SK-N-SH (cell line): Measurements from ENCODE around the gene PCYT1B. TPM values are rescaled to one million over a fixed set of nuclear protein-coding genes. Genes with fewer than 3 reads are reported as not detected.

Experiments
- CTCF ChIA-PET: fragments of 300-600, 350-600 bp; formaldehyde crosslinking; extraction: SDS; loops from one replicate; lab custom pipeline; 2021; lab: Yijun Ruan, JAX
- POLR2A ChIA-PET: fragments of 350-600 bp; sonication (Branson Sonifier 250); formaldehyde crosslinking; extraction: SDS; loops from one replicate; lab custom pipeline; 2020; ENCODE audit warnings: antibody characterized with exemption, inconsistent platforms; lab: Yijun Ruan, JAX
- DNase-seq: peaks from one replicate; pipeline ENCODE4 v3.0.0; 2012
- H2AFZ ChIP-seq: fragments of 200-600 bp; sonication (generic); 2 replicates; pipeline ENCODE4 v1.8.1; 2016; ENCODE audit warnings: antibody characterized with exemption, mild to moderate bottlenecking, low read depth
- H3F3A ChIP-seq: fragments of 200-600 bp; sonication (generic); replicated peaks from 2 replicates; pipeline ENCODE3; 2016; ENCODE audit warnings: antibody characterized with exemption, mild to moderate bottlenecking; ENCODE audit not compliant: insufficient read depth
- H3K27ac ChIP-seq, 2 experiments: fragments of 200-500 bp in 1 of 2; fragments of 200-600 bp in 1 of 2; sonication (Bioruptor generic) in 1 of 2; sonication (generic), shearing (Covaris generic) in 1 of 2; 2 replicates each; pipeline versions ENCODE4 v1.5.1 to v1.6.1; 2014 to 2016; ENCODE audit warnings: low read depth in 2 of 2, inconsistent platforms in 1 of 2, low read length in 1 of 2, mild to moderate bottlenecking in 1 of 2, mixed read lengths in 1 of 2
- H3K27me3 ChIP-seq: fragments of 200-600 bp; sonication (generic), shearing (Covaris generic); 2 replicates; pipeline ENCODE4 v1.6.1; 2016; ENCODE audit warnings: mixed run types; ENCODE audit not compliant: insufficient read depth
- H3K36me3 ChIP-seq, 2 experiments: fragments of 200-500 bp in 1 of 2; fragments of 200-600 bp in 1 of 2; sonication (Bioruptor generic) in 1 of 2; sonication (generic) in 1 of 2; replicated peaks in 1 of 2; 2 replicates each; pipeline versions ENCODE3 to v1.5.1; 2014 to 2016; ENCODE audit warnings: low read length in 1 of 2, mild to moderate bottlenecking in 1 of 2; ENCODE audit not compliant: insufficient read depth in 2 of 2, control insufficient read depth in 1 of 2
- H3K4me1 ChIP-seq, 2 experiments: fragments of 200-500 bp in 1 of 2; fragments of 200-600 bp in 1 of 2; sonication (Bioruptor generic) in 1 of 2; sonication (generic), shearing (Covaris generic) in 1 of 2; 2 replicates each; pipeline versions ENCODE4 v1.5.1 to v1.6.1; 2014 to 2016; ENCODE audit warnings: low read depth in 1 of 2, low read length in 1 of 2, mixed run types in 1 of 2; ENCODE audit not compliant: insufficient read depth in 2 of 2, control insufficient read depth in 1 of 2
- H3K4me2 ChIP-seq: fragments of 200-600 bp; sonication (generic), shearing (Covaris generic); 2 replicates; pipeline ENCODE4 v1.6.1; 2017; ENCODE audit warnings: mixed run types
- H3K4me3 ChIP-seq, 2 experiments: fragments of 200-500 bp in 1 of 2; fragments of 200-600 bp in 1 of 2; sonication (Bioruptor generic) in 1 of 2; sonication (generic), shearing (Covaris generic) in 1 of 2; 2 replicates each; pipeline versions ENCODE4 v1.5.1 to v1.8.1; 2014 to 2016; ENCODE audit warnings: low read depth in 2 of 2, inconsistent platforms in 1 of 2, low read length in 1 of 2, mild to moderate bottlenecking in 1 of 2, mixed read lengths in 1 of 2, moderate library complexity in 1 of 2
- H3K79me2 ChIP-seq: fragments of 200-600 bp; sonication (generic); 2 replicates; pipeline ENCODE4 v1.8.1; 2017; ENCODE audit warnings: mild to moderate bottlenecking; ENCODE audit not compliant: insufficient read depth
- H3K9ac ChIP-seq: fragments of 200-600 bp; sonication (generic); 2 replicates; pipeline ENCODE4 v1.6.1; 2017; ENCODE audit warnings: mixed run types
- H3K9me2 ChIP-seq: fragments of 200-600 bp; sonication (generic); 2 replicates; pipeline ENCODE4 v1.6.1; 2017; ENCODE audit warnings: mixed run types
- H3K9me3 ChIP-seq: fragments of 200-600 bp; sonication (generic); 2 replicates; pipeline ENCODE4 v1.6.1; 2017; ENCODE audit warnings: mixed run types, mild to moderate bottlenecking, moderate library complexity
- H4K20me1 ChIP-seq: fragments of 200-600 bp; sonication (generic); 2 replicates; pipeline ENCODE4 v1.6.1; 2017; ENCODE audit warnings: mild to moderate bottlenecking, mixed run types; ENCODE audit not compliant: insufficient read depth
- ELF1 ChIP-seq: IDR thresholded peaks from 2 replicates; pipeline ENCODE4 v1.4.0; 2012
- EP300 ChIP-seq, 2 experiments: IDR thresholded peaks; 2 replicates each; pipeline versions ENCODE4 v1.4.0 to v1.6.1; 2012; ENCODE audit warnings: borderline replicate concordance in 1 of 2, low read depth in 1 of 2, low read length in 1 of 2
- FOXJ3 ChIP-seq: sonication (generic); formaldehyde crosslinking; IDR thresholded peaks from 2 replicates; pipeline ENCODE4 v1.5.1; 2020; ENCODE audit warnings: mild to moderate bottlenecking, missing genetic modification reagents
- FOXM1 ChIP-seq: IDR thresholded peaks from 2 replicates; pipeline ENCODE4 v1.4.0; 2012; ENCODE audit warnings: low read depth, mild to moderate bottlenecking
- GATA2 ChIP-seq: sonication (generic); formaldehyde crosslinking; IDR thresholded peaks from 2 replicates; pipeline ENCODE4 v1.5.0; 2020; ENCODE audit warnings: mild to moderate bottlenecking, missing genetic modification reagents
- MEF2A ChIP-seq: IDR thresholded peaks from 2 replicates; pipeline ENCODE4 v1.4.0; 2012; ENCODE audit warnings: low read depth, borderline replicate concordance
- NFIC ChIP-seq: IDR thresholded peaks from 2 replicates; pipeline ENCODE4 v1.4.0; 2012; ENCODE audit warnings: borderline replicate concordance
- NRF1 ChIP-seq: IDR thresholded peaks from 2 replicates; pipeline ENCODE4 v1.6.1; 2012; ENCODE audit warnings: low read depth, mild to moderate bottlenecking, low read length
- POLR2AphosphoS5 ChIP-seq: IDR thresholded peaks from 2 replicates; pipeline ENCODE4 v1.6.1; 2012; ENCODE audit warnings: low read depth, low read length
- RAD21 ChIP-seq: IDR thresholded peaks from 2 replicates; pipeline ENCODE4 v1.6.1; 2012; ENCODE audit warnings: mild to moderate bottlenecking, low read length
- RCOR1 ChIP-seq: fragments of 150-350 bp; IDR thresholded peaks from 2 replicates; pipeline ENCODE4 v1.6.1; 2017; ENCODE audit warnings: antibody characterized with exemption, low read length
- RFX5 ChIP-seq: IDR thresholded peaks from 2 replicates; pipeline ENCODE4 v1.6.1; 2012; ENCODE audit warnings: mild to moderate bottlenecking, improper control_type of control experiment, low read length
- RXRA ChIP-seq: IDR thresholded peaks from 2 replicates; pipeline ENCODE4 v1.4.0; 2012; ENCODE audit warnings: low read depth, mild to moderate bottlenecking, borderline replicate concordance
- SIN3A ChIP-seq: IDR thresholded peaks from 2 replicates; pipeline ENCODE4 v1.6.1; 2012; ENCODE audit warnings: low read depth, mild to moderate bottlenecking, low read length, moderate library complexity, borderline replicate concordance
- SMC3 ChIP-seq: IDR thresholded peaks from 2 replicates; pipeline ENCODE4 v1.6.1; 2012; ENCODE audit warnings: low read depth, low read length, improper control_type of control experiment
- TAF1 ChIP-seq: IDR thresholded peaks from 2 replicates; pipeline ENCODE4 v1.6.1; 2012; ENCODE audit warnings: low read depth, mild to moderate bottlenecking, low read length, moderate library complexity, borderline replicate concordance
- TEAD4 ChIP-seq: IDR thresholded peaks from 2 replicates; pipeline ENCODE4 v1.4.0; 2012; ENCODE audit warnings: mild to moderate bottlenecking, borderline replicate concordance; ENCODE audit not compliant: insufficient read depth
- WGBS: methylation state at CpG from one replicate; pipeline ENCODE4 v1.1.6; 2017; ENCODE audit warnings: low lambda C conversion rate; 5-methylcytosine and 5-hydroxymethylcytosine counted together
- polyA plus RNA-seq, 3 experiments: library from polyadenylated mRNA; depleted of rRNA; stranded (reverse); fragments of >200 nt; gene quantifications; 2 replicates each; pipeline ENCODE4 v1.2.3, GENCODE V29; 2012
- TF ChIP-seq, protein P1 (sequence below): IDR thresholded peaks from 2 replicates; pipeline ENCODE4 v1.4.0; 2012; ENCODE audit warnings: low read depth
- TF ChIP-seq, protein P2 (sequence below): IDR thresholded peaks from 2 replicates; pipeline ENCODE4 v1.4.0; 2012; ENCODE audit warnings: low read depth, borderline replicate concordance
- TF ChIP-seq, protein P3 (sequence below): IDR thresholded peaks from 2 replicates; pipeline ENCODE4 v1.6.1; 2012; ENCODE audit warnings: mild to moderate bottlenecking, low read depth, low read length, moderate library complexity
- TF ChIP-seq, protein P4 (sequence below): fragments of 150-350 bp; IDR thresholded peaks from 2 replicates; pipeline ENCODE4 v1.6.1; 2017; ENCODE audit warnings: antibody characterized with exemption, low read length, low read depth, borderline replicate concordance
- TF ChIP-seq, protein P5 (sequence below): fragments of 150-350 bp; IDR thresholded peaks from 2 replicates; pipeline ENCODE4 v1.6.1; 2016; ENCODE audit warnings: mild to moderate bottlenecking, low read depth, low read length

PCYT1B gene
- polyA plus RNA-seq, 1 of the 3 experiments (the other 2 are of a cell fraction): 2.6 TPM

DNA sequence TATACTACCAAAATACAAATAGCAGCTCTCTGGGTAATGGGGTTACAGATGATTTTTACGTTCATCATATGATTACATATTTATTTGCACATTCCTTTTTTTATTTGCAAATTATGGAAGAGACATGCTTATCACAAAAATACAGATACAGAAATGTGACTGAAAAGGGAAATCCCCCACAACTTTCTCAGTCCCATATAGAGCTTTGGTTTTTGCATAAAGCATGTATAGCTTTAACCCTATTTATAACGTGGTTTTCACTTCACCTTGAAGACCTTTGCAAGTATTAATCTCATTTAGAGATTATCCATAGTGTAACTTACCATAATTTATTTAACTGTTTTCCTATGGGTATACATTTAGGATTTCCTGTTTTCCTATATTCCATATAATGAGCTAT lies 126.7 kb downstream of the PCYT1B start:
- Histone ChIP-seq H2AFZ (no peak overlapping the region), H3K27ac (no peak overlapping the region), H3K9me3 (no peaks in the 10 kb centered on the region), H3F3A (no peaks in the 10 kb centered on the region), H3K27me3 (no peaks in the 10 kb centered on the region), H4K20me1 (no peaks in the 10 kb centered on the region), H3K4me2 (no peak overlapping the region), H3K9ac (no peak overlapping the region), H3K9me2 (no peaks in the 10 kb centered on the region), H3K4me3 (no peak overlapping the region), H3K36me3 (no peaks in the 10 kb centered on the region), H3K4me1 (no peaks in the 10 kb centered on the region), H3K79me2 (no peaks in the 10 kb centered on the region)
- no peak for DNase-seq
- CTCF ChIA-PET: no interaction called here
- 45% methylated on average over 2 of the region's 2 CpGs for WGBS
- POLR2A ChIA-PET: no interaction called here
- TF ChIP-seq ELF1 (no peak), SMC3 (no peak), TEAD4 (no peak), SIN3A (no peak), NFIC (no peak), POLR2AphosphoS5 (no peak), RCOR1 (no peak), RFX5 (no peak), EP300 (IDR thresholded peaks at IDR 0.05; ENCODE audit: borderline replicate concordance in 1 of 2, low read depth in 1 of 2, low read length in 1 of 2) (no peak), RXRA (no peak), FOXM1 (no peak)
- TF ChIP-seq, protein P1, sequence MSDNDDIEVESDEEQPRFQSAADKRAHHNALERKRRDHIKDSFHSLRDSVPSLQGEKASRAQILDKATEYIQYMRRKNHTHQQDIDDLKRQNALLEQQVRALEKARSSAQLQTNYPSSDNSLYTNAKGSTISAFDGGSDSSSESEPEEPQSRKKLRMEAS: no peak
- TF ChIP-seq, protein P2, sequence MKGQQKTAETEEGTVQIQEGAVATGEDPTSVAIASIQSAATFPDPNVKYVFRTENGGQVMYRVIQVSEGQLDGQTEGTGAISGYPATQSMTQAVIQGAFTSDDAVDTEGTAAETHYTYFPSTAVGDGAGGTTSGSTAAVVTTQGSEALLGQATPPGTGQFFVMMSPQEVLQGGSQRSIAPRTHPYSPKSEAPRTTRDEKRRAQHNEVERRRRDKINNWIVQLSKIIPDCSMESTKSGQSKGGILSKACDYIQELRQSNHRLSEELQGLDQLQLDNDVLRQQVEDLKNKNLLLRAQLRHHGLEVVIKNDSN: no peak
- TF ChIP-seq, protein P3, sequence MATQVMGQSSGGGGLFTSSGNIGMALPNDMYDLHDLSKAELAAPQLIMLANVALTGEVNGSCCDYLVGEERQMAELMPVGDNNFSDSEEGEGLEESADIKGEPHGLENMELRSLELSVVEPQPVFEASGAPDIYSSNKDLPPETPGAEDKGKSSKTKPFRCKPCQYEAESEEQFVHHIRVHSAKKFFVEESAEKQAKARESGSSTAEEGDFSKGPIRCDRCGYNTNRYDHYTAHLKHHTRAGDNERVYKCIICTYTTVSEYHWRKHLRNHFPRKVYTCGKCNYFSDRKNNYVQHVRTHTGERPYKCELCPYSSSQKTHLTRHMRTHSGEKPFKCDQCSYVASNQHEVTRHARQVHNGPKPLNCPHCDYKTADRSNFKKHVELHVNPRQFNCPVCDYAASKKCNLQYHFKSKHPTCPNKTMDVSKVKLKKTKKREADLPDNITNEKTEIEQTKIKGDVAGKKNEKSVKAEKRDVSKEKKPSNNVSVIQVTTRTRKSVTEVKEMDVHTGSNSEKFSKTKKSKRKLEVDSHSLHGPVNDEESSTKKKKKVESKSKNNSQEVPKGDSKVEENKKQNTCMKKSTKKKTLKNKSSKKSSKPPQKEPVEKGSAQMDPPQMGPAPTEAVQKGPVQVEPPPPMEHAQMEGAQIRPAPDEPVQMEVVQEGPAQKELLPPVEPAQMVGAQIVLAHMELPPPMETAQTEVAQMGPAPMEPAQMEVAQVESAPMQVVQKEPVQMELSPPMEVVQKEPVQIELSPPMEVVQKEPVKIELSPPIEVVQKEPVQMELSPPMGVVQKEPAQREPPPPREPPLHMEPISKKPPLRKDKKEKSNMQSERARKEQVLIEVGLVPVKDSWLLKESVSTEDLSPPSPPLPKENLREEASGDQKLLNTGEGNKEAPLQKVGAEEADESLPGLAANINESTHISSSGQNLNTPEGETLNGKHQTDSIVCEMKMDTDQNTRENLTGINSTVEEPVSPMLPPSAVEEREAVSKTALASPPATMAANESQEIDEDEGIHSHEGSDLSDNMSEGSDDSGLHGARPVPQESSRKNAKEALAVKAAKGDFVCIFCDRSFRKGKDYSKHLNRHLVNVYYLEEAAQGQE: no peak

DNA sequence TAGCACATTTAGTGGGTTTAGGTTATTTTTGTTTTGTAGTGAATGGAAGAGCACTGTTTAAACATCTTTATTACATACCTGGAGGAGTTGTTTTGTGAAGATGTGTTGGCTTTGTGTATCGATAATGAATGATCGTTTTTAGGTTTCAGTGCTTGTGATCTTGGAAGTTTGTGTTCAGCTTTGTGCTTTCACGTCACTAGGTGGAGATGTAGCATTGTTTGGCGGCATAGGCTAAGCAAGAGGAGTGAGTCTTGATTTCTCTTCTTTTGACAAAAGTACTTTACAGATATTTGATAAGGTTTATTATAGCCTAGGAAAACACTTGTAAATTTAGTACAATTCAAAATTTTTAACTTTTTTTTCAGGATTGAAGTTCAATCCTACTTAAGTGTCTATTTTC lies 131.7 kb downstream of the PCYT1B start:
- CTCF ChIA-PET: interaction anchor here (0.6 to 1.4 kb wide), 3 partner anchors 17 to 1197 kb away, joined by 3 to 4 read pairs (median 3); no protein-coding TSS in a partner anchor
- TF ChIP-seq TAF1 (no peak), EP300 (IDR thresholded peaks at IDR 0.05; ENCODE audit: borderline replicate concordance in 1 of 2, low read depth in 1 of 2, low read length in 1 of 2) (no peak), MEF2A (no peak), RFX5 (no peak), RAD21 (peak; percentile 60), RXRA (no peak), POLR2AphosphoS5 (no peak), NRF1 (no peak), GATA2 (no peak), FOXJ3 (CRISPR knock-in tag) (no peak)
- TF ChIP-seq, protein P1: no peak
- TF ChIP-seq, protein P4, sequence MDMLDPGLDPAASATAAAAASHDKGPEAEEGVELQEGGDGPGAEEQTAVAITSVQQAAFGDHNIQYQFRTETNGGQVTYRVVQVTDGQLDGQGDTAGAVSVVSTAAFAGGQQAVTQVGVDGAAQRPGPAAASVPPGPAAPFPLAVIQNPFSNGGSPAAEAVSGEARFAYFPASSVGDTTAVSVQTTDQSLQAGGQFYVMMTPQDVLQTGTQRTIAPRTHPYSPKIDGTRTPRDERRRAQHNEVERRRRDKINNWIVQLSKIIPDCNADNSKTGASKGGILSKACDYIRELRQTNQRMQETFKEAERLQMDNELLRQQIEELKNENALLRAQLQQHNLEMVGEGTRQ: no peak
- TF ChIP-seq, protein P5, sequence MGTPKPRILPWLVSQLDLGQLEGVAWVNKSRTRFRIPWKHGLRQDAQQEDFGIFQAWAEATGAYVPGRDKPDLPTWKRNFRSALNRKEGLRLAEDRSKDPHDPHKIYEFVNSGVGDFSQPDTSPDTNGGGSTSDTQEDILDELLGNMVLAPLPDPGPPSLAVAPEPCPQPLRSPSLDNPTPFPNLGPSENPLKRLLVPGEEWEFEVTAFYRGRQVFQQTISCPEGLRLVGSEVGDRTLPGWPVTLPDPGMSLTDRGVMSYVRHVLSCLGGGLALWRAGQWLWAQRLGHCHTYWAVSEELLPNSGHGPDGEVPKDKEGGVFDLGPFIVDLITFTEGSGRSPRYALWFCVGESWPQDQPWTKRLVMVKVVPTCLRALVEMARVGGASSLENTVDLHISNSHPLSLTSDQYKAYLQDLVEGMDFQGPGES: no peak

More for the DNA sequence above, 131.7 kb downstream of the PCYT1B start:
- H3K27me3 ChIP-seq: no peaks in the 10 kb centered on the region; the same call in 1 of the 2 replicates
- H3K36me3 ChIP-seq: no peaks in the 10 kb centered on the region
- H3K9me3 ChIP-seq: no peaks in the 10 kb centered on the region
- DNase-seq: no peak
- H4K20me1 ChIP-seq: no peaks in the 10 kb centered on the region
- WGBS: 36% methylated on average over 4 of the region's 4 CpGs
- POLR2A ChIA-PET: no interaction called here
- H3K4me2 ChIP-seq: no peak overlapping the region
- H3K9ac ChIP-seq: no peak overlapping the region
- no peaks in the 10 kb centered on the region for H3F3A ChIP-seq
- H3K27ac ChIP-seq: no peak overlapping the region
- no peaks in the 10 kb centered on the region for H3K9me2 ChIP-seq
- no peak overlapping the region for H2AFZ ChIP-seq
- no peaks in the 10 kb centered on the region for H3K79me2 ChIP-seq
- no peak overlapping the region for H3K4me3 ChIP-seq
- H3K4me1 ChIP-seq: no peaks in the 10 kb centered on the region
